HepG2 (cell line): ENCODE measurements around the gene CSNK1G1. TPM values are rescaled to one million over a fixed set of nuclear protein-coding genes. Genes with fewer than 3 reads are reported as not detected.
A peak's percentile ranks its signal among the peaks of the same experiment; 100 is the strongest.

Experiments
- ATF5 ChIP-seq: sonication (generic); formaldehyde crosslinking; IDR thresholded peaks from 2 replicates; pipeline ENCODE4 v1.4.0; 2020; ENCODE audit warnings: mild to moderate bottlenecking, low read depth, missing genetic modification reagents
- BHLHE40 ChIP-seq: IDR thresholded peaks from 2 replicates; pipeline ENCODE4 v1.6.1; 2011; ENCODE audit warnings: low read length, improper control_type of control experiment
- DDIT3 ChIP-seq: sonication (generic); formaldehyde crosslinking; IDR thresholded peaks from 2 replicates; pipeline ENCODE4 v1.4.0; 2020; ENCODE audit warnings: mild to moderate bottlenecking, missing genetic modification reagents
- EEA1 ChIP-seq: sonication (generic); formaldehyde crosslinking; IDR thresholded peaks from 2 replicates; pipeline ENCODE4 v1.5.1; 2020; ENCODE audit warnings: mild to moderate bottlenecking, missing genetic modification reagents, borderline replicate concordance
- HDAC1 ChIP-seq: sonication (generic); formaldehyde crosslinking; IDR thresholded peaks from 2 replicates; pipeline ENCODE4 v1.5.1; 2020; ENCODE audit warnings: mild to moderate bottlenecking, missing genetic modification reagents
- KLF12 ChIP-seq: sonication (generic); formaldehyde crosslinking; IDR thresholded peaks from 2 replicates; pipeline ENCODE4 v1.4.0; 2020; ENCODE audit warnings: missing genetic modification reagents, borderline replicate concordance
- MATR3 ChIP-seq: sonication (generic); formaldehyde crosslinking; IDR thresholded peaks from 2 replicates; pipeline ENCODE4 v1.4.0; 2020; ENCODE audit warnings: missing genetic modification reagents
- MIER3 ChIP-seq: IDR thresholded peaks from 2 replicates; pipeline ENCODE4 v1.6.1; 2016; ENCODE audit warnings: missing compliant biosample characterization, borderline replicate concordance
- PAF1 ChIP-seq: IDR thresholded peaks from 2 replicates; pipeline ENCODE4 v1.6.1; 2016; ENCODE audit warnings: missing genetic modification reagents, missing compliant biosample characterization
- RNF219 ChIP-seq: sonication (generic); formaldehyde crosslinking; IDR thresholded peaks from 2 replicates; pipeline ENCODE4 v1.5.0; 2020; ENCODE audit warnings: mild to moderate bottlenecking, missing genetic modification reagents
- SMC3 ChIP-seq: IDR thresholded peaks from 2 replicates; pipeline ENCODE4 v1.6.1; 2011; ENCODE audit warnings: low read length, improper control_type of control experiment
- TBX3 ChIP-seq: fragments of 450-650 bp; IDR thresholded peaks from 2 replicates; pipeline ENCODE4 v1.6.1; 2017; ENCODE audit warnings: antibody characterized with exemption, mild to moderate bottlenecking, inconsistent platforms, borderline replicate concordance
- YEATS4 ChIP-seq: sonication (generic); formaldehyde crosslinking; IDR thresholded peaks from 2 replicates; pipeline ENCODE4 v1.4.0; 2020; ENCODE audit warnings: missing genetic modification reagents, borderline replicate concordance
- ZNF160 ChIP-seq: sonication (generic); formaldehyde crosslinking; IDR thresholded peaks from 2 replicates; pipeline ENCODE4 v1.8.0; 2022; ENCODE audit warnings: mild to moderate bottlenecking, inconsistent platforms, missing genetic modification reagents
- ZNF20 ChIP-seq: sonication (generic); formaldehyde crosslinking; IDR thresholded peaks from 2 replicates; pipeline ENCODE4 v1.4.0; 2020; ENCODE audit warnings: mild to moderate bottlenecking, moderate library complexity, missing genetic modification reagents
- ZNF230 ChIP-seq: sonication (generic); formaldehyde crosslinking; IDR thresholded peaks from 2 replicates; pipeline ENCODE4 v1.4.0; 2020; ENCODE audit warnings: mild to moderate bottlenecking, missing genetic modification reagents
- ZNF530 ChIP-seq: sonication (generic); formaldehyde crosslinking; IDR thresholded peaks from 2 replicates; pipeline ENCODE4 v1.5.0; 2020; ENCODE audit warnings: low read depth, mild to moderate bottlenecking, missing genetic modification reagents
- ZNF547 ChIP-seq: sonication (generic); formaldehyde crosslinking; IDR thresholded peaks from 2 replicates; pipeline ENCODE4 v1.5.1; 2020; ENCODE audit warnings: mild to moderate bottlenecking, missing genetic modification reagents
- ZNF646 ChIP-seq: sonication (generic); formaldehyde crosslinking; IDR thresholded peaks from 2 replicates; pipeline ENCODE4 v1.9.0; 2021; ENCODE audit warnings: mild to moderate bottlenecking, missing genetic modification reagents
- polyA plus RNA-seq, 8 experiments: library from polyadenylated mRNA; depleted of rRNA in 3 of 8; stranded (reverse) in 7 of 8; unstranded in 1 of 8; fragments of >200 nt; fragmentation: Illumina TruSeq in 4 of 8; extraction: Trizol in 4 of 8; gene quantifications; 2 replicates each; pipeline versions ENCODE4 v1.2.1 to v1.2.3, GENCODE V29; 2011 to 2016; ENCODE audit warnings: low read depth in 4 of 8, missing spikeins in 1 of 8, mixed read lengths in 1 of 8; ENCODE audit not compliant: insufficient read depth in 1 of 8
- total RNA-seq, 5 experiments: library from RNA; depleted of rRNA; stranded (reverse); fragments of >200 nt; fragmentation: Illumina TruSeq; extraction: Trizol; gene quantifications; 2 replicates each; pipeline ENCODE4 v1.2.3, GENCODE V29; 2016; ENCODE audit warnings: low read depth in 1 of 5

CSNK1G1 gene
- total and polyA plus RNA-seq, 2 of the 13 experiments (the other 11 are each of a cell fraction or from before 2014, with no cell fraction given) = 8.5 to 12.6 TPM

GRCh38 chr15:64216730-64217428 lies 139.1 kb downstream of the CSNK1G1 start (continued):
- TF ChIP-seq ZNF646 (CRISPR knock-in tag) (no peak), YEATS4 (CRISPR knock-in tag) (peak; percentile 56; the same call in 1 of the 2 replicates), ZNF547 (CRISPR knock-in tag) (no peak), ZNF160 (CRISPR knock-in tag) (no peak), ATF5 (CRISPR knock-in tag) (no peak), ZNF530 (CRISPR knock-in tag) (no peak), TBX3 (0 out of 2 replicates have a peak, but pooled peaks have one; percentile 22), PAF1 (no peak), SMC3 (peak; percentile 31), KLF12 (CRISPR knock-in tag) (no peak), DDIT3 (no peak; the same call in 1 of the 2 replicates), BHLHE40 (no peak), ZNF230 (CRISPR knock-in tag) (no peak), MIER3 (CRISPR knock-in tag) (peak; percentile 72; the same call in 1 of the 2 replicates), HDAC1 (CRISPR knock-in tag) (peak; percentile 89), ZNF20 (CRISPR knock-in tag) (0 out of 2 replicates have a peak, but pooled peaks have one; percentile 46), RNF219 (CRISPR knock-in tag) (no peak), MATR3 (CRISPR knock-in tag) (no peak), EEA1 (CRISPR knock-in tag) (no peak)
